Measurements from ENCODE around the gene THRSP.

The THRSP gene

DNA sequence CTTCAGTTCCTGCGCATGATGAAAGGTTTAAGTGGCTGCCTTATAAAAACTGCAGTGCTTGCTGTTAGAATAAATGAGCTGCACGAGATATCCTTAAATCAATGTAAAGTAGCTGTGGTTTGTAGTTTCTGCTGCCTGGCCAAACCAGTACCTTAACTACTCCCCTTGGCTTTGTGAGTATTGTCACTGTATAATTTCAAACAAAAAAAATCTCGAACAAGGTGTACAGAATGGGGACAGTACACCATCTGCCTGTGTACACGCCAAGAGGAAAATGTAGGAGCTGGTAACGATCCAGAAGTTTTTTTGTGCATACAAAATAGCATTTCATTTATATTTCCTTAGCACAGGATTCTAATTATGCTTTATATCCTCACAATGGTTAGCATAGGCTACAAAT lies 36.6 kb downstream of the THRSP start:
- DNase-seq: no peak

DNA sequence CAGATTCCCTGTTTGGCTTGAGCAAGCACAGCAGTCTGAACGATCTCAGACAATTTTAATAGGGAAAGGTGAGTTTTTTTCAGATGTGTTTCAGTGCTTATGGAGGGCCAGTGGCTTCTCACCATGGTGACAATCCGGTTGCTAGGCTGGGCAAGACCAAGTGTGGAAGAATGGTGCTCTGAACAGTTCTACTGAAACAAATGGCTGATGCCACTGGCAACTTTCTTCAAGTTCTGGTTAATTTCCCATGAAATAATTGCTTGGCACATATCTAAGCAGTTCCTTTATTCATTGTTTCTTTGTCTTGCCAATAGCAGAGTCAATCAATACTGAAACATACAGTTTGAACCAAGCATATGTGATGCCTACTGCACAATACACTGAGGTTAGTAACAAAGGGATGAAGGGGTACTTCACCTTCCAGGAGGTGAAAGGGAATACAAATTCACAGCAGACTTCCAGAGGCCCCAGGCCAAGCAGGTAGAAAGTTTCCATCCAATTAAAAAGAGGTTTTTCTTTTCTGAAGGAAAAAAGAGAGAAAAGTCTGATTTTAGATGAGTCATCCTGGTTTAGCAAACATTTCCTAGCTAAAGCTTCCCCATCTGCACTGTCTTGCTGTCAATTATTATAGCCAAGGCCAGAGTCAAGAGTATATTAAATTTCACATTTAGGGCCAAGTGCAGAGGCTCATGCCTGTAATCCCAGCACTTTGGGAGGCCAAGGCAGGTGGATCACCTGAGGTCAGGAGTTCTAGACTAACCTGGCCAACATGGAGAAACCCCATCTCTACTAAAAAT lies 37.2 kb downstream of the THRSP start:
- no peak for DNase-seq

GRCh38 chr11:78109081-78110015 lies 45.7 kb downstream of the THRSP start:
- DNase-seq: no peak

DNA sequence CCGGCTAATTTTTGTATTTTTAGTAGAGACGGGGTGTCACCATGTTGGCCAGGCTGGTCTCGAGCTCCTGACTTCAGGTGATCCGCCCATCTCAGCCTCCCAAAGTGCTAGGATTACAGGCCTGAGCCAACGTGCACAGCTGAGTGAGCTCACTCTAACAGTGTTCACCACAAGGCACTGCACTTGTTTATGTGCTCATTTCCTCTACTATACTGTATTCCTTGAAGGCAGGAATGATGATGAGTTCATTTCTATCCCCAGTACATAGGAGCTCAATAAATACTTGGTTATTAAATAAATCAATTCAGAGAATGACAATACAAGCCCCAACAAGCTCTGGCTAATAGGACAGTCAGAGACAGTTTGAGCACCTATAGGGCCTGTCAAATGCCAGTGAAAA lies 46.7 kb downstream of the THRSP start:
- no peak for DNase-seq

GRCh38 chr11:78110830-78111229 lies 47.2 kb downstream of the THRSP start:
- no peak for DNase-seq

DNA sequence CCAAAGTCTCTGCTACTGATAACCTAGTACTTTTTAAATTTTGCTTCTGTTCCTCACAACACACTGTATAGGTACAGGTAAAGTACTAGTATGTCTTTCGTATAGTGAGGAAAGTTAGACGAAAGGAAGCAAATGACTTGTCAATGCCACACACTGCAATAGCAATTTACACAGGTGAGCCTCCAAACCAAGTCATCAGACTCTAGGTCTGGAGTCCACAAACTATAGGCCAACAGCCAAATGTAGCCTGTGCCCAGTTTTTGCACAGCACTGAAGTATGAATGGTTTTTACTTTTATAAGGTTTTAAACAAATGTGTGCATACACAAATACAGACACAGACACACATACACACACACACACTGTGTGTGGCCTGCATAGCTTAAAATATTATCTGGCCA lies 47.6 kb downstream of the THRSP start:
- no peak for DNase-seq

- DNase-seq: no peak
These were observed 49.1 kb downstream of the THRSP start for GRCh38 chr11:78112582-78113275.
